GM03348 (cell line): ENCODE measurements around the gene NLGN2.
"Not testable (repeated sequence)": the region's sequence is repeated elsewhere in the genome, so short reads cannot be mapped to it uniquely, and the experiment has no call there.

Experiments used
- DNase-seq: peaks from one replicate; pipeline ENCODE4 v3.0.0; 2012; ENCODE audit warnings: low spot score

The NLGN2 gene

GRCh38 chr17:7407485-7408251 is at the start of gene NLGN2:
Gene NLGN2, plus strand, starts transcription at chr17:7407845. Its CDS starts 411 bp downstream, at chr17:7408256.
- no peak for DNase-seq

- no peak for DNase-seq
Observed at GRCh38 chr17:7361906-7362305, 45.7 kb upstream of the NLGN2 start.

- no peak for DNase-seq
Observed at GRCh38 chr17:7363311-7363710, 44.3 kb upstream of the NLGN2 start.

GRCh38 chr17:7365963-7366362 is 41.7 kb upstream of the NLGN2 start:
- DNase-seq, result not testable (repeated sequence)

GRCh38 chr17:7367083-7367482 is 40.6 kb upstream of the NLGN2 start:
- DNase-seq, result no peak

GRCh38 chr17:7367918-7368598 is 39.6 kb upstream of the NLGN2 start:
- no peak for DNase-seq

GRCh38 chr17:7368599-7368994 is 39.0 kb upstream of the NLGN2 start:
- not testable (repeated sequence) for DNase-seq

GRCh38 chr17:7369825-7370224 is 37.8 kb upstream of the NLGN2 start:
- DNase-seq, result no peak

GRCh38 chr17:7370853-7371252 is 36.8 kb upstream of the NLGN2 start:
- no peak for DNase-seq

- DNase-seq, result no peak
Observed at GRCh38 chr17:7374353-7374752, 33.3 kb upstream of the NLGN2 start.

GRCh38 chr17:7379134-7379533 is 28.5 kb upstream of the NLGN2 start:
- no peak for DNase-seq

- DNase-seq, result peak; percentile 59
Observed at GRCh38 chr17:7380321-7380720, 27.3 kb upstream of the NLGN2 start.

GRCh38 chr17:7380855-7381683 is 26.6 kb upstream of the NLGN2 start, which contains the start of gene TNK1:
Gene TNK1, plus strand, starts transcription at chr17:7381089. Its CDS starts 1,838 bp downstream, at chr17:7382927.
- DNase-seq, result peak; percentile 47

- DNase-seq, result no peak
Observed at GRCh38 chr17:7382901-7383300, 24.7 kb upstream of the NLGN2 start.

- DNase-seq, result no peak
Observed at GRCh38 chr17:7383371-7383741, 24.3 kb upstream of the NLGN2 start.

GRCh38 chr17:7383742-7384488 is 23.7 kb upstream of the NLGN2 start:
- peak; percentile 66 for DNase-seq

- DNase-seq, result no peak
Observed at GRCh38 chr17:7384489-7385081, 23.1 kb upstream of the NLGN2 start.

- DNase-seq, result no peak
Observed at GRCh38 chr17:7388856-7389255, 18.8 kb upstream of the NLGN2 start.

- DNase-seq, result no peak
Observed at GRCh38 chr17:7389924-7390910, 17.4 kb upstream of the NLGN2 start.

- DNase-seq, result no peak
Observed at GRCh38 chr17:7391307-7391706, 16.3 kb upstream of the NLGN2 start.
